Stimulated activated CD4-positive, alpha-beta T cell treated with anti-CD3 and anti-CD28 coated beads, Interleukin-15, amount 100 ng/mL, for 1 hour (primary cell): Measurements from ENCODE around the gene MT2A.
"Not testable (repeated sequence)": the region's sequence is repeated elsewhere in the genome, so short reads cannot be mapped to it uniquely, and the experiment has no call there.

ENCODE experiments used
- DNase-seq, 2 donors: peaks; one replicate each; pipeline ENCODE4 v3.0.0-alpha.2; 2020; ENCODE audit warnings: low read depth in 1 of 2, low spot score in 1 of 2

The MT2A gene

DNA sequence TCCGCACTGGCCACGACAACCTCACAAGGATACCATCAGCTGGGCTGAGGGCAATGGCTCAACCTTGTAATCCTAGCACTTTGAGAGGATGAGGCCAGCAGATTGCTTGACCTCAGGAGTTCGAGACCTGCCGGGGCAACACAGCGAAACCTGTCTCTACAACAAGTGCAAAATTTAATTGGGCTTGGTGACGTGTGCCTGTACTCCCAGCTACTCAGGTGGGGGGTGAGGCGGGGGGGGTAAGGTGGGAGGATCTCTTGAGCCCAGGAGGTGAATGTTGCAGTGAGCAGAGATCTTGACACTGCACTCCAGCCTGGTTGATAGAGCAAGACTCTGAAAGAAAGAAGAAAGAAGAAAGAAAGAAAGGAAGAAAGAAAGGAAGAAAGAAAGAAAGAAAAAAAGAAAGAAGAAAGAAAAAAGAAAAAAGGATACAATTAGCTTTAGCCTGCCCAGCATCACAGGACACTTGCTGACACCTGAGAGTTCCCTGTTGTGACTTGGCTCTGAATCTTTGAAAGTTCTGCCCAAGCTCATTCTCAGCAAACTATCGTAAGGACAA lies 12.0 kb downstream of the MT2A start:
- DNase-seq = no peak

DNA sequence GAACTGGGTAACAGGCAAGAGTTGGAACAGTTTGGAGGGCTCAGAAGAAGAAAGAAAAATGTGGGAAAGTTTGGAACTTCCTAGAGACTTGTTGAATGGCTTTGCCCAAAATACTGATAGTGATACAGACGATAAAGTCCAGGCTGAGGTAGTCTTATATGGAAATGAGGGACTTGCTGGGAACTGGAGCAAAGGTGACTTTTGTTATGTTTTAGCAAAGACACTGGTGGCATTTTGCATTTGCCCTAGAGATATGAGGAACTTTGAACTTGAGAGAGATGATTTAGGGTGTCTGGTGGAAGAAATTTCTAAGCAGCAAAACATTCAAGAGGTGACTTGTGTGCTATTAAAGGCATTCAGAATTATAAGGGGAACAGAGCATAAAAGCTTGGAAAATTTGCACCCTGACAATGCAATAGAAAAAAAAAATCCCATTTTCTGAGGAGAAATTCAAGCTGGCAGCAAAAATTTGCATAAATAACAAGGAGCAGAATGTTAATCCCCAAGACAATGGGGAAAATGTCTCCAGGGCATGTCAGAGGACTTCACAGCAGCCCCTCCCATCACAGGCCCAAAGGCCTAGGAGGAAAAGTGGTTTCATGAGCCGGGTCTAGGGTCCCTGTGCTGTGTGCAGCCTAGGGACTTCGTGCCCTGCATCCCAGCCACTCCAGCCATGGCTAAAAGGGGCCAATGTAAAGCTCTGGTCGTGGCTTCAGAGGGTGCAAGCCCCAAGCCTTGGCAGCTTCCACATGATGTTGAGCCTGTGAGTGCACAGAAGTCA lies 13.5 kb downstream of the MT2A start:
- DNase-seq = not testable (repeated sequence)

DNA sequence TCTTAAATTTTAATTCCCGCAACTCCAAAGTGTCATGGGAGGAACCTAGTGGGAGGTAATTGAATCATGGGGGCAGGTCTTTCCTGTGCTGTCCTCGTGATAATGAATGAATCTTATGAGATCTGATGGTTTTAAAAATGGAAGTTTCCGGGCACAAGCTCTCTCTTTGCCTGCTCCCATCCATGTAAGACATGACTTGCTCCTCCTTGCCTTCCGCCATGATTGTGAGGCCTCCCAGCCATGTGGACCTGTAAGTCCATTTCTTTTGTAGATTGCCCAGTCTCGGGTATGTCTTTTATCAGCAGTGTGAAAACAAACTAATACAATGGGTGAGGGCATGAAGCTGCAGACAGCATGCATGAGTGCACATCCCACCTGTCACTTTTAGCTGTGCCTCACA lies 14.8 kb downstream of the MT2A start:
- DNase-seq = not testable (repeated sequence)

DNA sequence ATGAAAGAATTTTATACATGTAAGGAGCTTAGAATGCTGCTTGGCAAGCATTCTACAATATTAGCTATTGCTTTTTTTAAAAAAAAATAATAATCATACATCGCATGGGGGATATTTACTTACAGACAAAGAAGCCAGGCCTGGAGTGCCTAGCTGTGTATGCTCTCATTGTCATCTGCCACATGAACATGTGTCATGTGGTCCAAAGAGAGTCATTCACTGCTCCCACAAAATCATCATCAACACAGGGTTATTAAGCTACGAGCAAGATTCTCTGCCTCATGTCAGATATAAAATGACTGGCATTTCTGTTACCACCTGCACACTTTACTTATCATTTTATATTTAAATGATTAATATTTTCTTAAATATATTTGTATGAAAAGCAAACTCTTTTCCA lies 15.3 kb downstream of the MT2A start:
- DNase-seq = no peak

DNA sequence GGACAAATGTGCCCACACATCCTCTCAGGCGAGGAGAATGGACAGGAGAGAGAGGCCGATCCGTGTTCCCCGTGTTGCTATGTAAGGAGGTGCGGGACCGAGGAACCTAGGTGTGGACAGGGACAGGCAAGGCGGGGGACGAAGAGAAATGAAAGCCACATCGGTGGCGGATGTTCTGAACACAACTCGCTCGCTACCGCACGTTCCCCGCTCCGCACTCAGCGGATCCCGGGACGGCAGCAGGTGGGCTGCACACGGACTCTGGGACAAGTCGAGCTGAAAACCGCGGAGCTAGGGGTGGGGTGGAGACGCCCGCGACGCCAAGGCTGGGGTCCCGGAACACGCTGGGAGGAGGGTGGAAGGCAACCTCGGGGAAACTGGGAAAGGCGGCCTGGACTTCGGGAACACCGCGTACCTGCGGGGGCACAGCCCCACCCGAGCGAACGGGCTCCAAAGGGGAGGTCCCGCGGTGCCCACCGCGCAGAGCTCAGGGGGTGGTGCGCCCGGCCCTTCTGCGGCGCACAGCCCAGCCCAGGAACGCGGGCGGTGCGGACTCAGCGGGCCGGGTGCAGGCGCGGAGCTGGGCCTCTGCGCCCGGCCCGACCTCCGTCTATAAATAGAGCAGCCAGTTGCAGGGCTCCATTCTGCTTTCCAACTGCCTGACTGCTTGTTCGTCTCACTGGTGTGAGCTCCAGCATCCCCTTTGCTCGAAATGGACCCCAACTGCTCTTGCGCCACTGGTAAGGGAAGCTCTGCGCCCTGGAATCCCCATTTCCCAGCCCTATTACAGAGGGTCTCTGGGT lies 17.0 kb downstream of the MT2A start, which contains the start of gene MT1E:
MT1E (plus strand) TSS at position 642 of the 803 bp plus-strand sequence; CDS start at position 713, 71 bp downstream.
- peak in 1 of 2 donors; percentile 65 for DNase-seq

DNA sequence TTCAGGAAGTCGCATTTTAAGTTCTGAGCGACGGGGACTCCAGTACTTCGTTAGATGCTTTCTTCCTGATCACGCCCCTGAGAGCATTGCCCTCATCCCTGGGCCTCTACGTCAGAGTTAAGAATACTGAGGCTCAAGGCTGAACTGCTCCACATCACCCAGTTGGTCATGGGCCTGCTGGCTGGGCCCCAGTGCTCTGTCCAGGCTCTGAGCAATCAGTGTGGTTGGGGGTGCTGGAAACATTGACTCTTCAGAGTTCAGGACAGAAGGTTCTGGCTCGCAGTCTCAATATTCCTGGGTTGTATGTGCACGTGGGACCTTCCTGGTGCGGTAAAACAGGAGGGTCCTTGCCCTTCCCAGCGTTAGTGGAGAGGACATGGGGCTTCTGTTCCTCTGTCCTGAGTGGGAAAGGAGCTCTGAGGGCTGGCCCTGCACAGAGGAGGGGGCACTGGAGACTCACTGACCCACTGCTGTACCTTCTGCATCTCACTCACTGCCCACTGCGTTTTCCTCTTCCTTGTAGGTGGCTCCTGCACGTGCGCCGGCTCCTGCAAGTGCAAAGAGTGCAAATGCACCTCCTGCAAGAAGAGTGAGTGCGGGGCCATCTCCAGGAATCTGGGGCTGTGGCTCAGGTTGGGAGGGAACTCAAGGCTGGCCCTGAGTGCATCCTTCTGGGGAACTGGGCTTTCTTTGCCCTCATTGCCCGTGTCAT lies 17.7 kb downstream of the MT2A start:
- DNase-seq = no peak

DNA sequence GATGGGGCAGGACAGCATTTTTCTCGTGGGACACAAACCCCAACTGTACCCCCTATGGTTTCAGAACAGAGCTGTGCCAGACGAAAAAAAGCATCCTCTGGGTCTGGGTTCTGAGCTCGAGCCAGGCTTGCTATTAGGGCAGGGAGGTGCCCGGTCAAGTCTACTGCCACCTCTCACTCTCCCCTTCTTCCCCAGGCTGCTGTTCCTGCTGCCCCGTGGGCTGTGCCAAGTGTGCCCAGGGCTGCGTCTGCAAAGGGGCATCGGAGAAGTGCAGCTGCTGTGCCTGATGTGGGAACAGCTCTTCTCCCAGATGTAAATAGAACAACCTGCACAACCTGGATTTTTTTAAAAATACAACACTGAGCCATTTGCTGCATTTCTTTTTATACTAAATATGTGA lies 18.3 kb downstream of the MT2A start:
- DNase-seq = no peak

DNA sequence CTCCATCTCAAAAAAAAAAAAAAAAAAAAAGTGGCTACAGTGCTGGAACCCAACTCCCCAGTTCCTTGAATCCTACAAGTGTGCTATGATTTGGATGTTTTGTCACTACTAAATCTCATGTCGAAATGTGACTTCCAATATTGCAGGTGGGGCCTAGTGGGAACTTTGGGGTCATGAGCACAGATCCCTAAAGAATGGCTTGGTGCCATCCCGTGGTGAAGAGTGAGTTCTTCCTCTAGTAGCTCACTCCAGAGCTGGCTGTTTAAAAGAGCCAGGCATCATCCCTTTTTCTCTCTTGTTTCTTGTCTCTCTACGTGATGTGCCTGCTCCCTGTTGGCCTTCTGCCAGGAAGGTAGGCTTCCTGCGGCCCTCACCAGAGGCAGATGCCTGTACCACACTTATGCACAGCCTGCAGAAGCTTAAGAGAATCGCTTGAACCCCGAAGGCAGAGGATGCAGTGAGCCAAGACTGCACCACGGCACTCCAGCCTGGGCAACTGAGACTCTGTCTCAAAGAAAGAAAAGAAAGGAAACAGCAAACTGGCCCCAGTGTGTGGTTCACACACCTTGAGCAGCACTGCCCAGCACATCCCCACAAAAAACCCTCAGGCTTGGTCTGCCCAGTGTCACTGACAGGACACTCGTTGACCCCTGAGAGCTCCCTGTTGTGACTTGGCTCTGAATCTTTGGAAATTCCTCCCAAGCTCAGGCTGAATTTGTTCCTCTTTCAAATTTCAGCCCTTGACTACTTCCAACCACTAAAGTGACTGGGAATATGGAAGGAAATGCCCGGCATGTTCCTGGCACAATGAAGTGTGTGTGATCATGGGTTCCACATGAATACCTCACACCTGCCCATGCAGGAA lies 20.3 kb downstream of the MT2A start:
- no peak for DNase-seq

DNA sequence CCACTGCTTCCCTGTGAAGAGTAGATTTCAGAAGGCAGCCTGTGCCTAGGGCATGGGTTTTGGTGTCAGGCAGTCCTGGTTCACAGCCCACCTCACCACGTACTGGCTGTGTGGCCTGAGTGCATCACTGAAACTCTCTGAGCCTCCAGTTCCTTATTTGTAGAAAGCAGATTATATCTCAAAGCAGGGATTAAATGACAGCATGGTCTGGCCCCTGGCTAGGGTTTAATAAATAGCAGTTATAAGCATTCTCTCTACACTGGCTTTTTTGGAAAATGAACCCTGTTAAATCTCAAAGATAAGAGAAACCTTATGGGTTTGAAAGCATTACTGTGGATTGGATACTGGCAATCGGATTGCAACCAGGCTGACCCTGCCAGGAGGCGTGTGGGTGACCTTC lies 21.1 kb downstream of the MT2A start:
- no peak for DNase-seq

DNA sequence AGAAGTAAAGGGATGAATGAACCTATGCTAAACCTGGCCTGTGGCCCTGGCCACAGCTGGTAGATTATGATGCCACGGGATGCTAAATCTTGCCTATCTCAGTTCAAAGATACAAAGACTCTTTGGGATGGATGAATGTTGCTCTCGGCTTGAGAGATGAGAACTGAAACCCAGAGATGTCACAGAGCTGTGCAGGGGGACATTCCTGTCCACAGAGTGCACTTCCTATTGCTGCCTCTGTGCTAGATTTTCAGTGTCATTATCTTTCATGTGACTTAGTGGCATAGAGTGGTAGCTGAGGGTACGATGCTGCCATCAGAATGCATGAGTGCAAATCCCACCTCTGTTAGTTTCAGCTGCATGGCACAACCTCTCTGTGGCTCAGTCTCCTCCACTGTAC lies 21.8 kb downstream of the MT2A start:
- DNase-seq = no peak

DNA sequence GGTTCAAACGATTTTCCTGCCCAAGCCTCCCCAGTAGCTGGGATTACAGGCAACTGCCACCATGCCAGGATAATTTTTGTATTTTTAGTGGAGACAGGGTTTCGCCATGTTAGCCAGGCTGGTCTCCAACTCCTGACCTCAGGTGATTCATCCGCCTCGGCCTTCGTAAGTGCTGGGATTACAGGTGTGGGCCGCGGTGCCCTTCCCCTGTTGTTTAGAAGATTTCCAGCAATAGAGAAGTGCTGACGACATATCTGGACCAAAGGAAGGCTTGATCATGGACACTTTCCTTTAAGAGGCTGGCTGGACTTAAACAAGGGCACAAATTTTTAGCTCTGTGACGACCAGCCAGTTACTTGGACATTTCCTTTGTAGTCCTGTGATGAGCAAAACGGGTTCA lies 22.8 kb downstream of the MT2A start:
- no peak for DNase-seq

DNA sequence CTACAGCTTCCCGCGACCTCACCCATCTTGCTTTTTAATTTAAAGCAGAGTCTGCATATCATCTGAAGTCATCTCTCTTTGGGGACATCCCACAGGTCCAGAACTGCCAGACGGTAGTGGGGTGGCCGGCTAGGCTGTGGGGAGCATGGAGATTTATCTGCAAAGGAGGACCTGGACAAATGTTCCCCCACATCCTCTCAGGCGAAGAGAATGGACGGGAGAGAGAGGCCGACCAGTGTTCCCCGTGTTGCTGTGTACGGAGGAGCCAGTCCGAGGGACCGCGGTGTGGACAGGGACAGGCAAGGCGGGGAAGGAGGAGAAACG lies 23.4 kb downstream of the MT2A start:
- no peak for DNase-seq

DNA sequence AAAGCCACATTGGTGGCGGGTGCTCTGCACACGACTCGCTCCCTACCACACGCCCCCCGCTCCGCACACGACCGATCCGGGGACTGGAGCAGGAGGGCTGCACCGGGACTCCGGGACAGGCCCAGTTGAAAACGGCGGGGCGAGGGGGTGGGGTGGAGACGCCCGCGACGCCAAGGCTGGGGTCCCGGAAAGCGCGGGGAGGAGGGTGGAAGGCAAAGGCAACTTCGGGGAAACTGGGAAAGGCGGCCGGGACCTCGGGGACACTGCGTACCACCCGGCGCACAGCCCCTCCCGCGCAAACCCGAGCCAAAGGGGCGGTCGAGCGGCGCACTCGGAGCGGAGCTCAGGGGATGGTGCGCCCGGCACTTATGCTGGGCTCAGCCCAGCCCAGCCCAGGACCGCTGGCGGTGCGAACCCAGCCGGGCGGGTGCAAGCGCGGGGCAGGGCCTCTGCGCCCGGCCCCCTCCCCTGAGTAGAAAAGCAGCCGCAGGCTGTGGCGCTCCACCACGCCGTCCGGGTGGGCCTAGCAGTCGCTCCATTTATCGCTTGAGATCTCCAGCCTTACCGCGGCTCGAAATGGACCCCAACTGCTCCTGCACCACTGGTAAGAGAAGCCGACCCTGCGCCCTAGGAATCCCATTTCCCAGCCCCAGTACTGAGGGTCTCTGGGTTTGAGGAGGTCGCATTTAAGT lies 23.9 kb downstream of the MT2A start, which contains the start of gene MT1M:
MT1M (plus strand) TSS at position 504 of the 692 bp plus-strand sequence; CDS start at position 577, 73 bp downstream.
- DNase-seq = no peak

DNA sequence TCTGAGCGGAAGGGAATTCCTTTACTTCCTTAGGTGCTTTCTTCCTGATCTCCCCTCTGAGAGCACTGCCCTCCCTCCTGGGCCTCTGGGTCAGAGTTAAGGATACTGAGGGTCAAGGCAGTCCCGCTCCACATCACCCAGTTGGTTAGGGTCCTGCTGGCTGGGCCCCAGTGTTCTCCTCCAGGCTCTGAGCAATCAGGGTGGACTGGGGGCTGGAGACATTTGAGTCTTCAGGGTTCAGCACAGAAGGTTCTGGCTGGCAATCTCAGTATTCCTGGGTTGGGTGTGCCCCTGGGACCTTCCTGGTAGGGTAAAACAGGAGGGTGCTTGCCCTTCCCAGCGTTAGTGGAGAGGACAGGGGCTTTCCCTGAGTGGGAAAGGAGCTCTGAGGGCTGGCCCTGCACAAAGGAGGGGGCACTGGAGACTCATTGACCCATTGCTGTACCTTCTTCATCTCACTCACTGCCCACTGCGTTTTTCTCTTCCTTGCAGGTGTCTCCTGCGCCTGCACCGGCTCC lies 24.5 kb downstream of the MT2A start:
- no peak for DNase-seq

DNA sequence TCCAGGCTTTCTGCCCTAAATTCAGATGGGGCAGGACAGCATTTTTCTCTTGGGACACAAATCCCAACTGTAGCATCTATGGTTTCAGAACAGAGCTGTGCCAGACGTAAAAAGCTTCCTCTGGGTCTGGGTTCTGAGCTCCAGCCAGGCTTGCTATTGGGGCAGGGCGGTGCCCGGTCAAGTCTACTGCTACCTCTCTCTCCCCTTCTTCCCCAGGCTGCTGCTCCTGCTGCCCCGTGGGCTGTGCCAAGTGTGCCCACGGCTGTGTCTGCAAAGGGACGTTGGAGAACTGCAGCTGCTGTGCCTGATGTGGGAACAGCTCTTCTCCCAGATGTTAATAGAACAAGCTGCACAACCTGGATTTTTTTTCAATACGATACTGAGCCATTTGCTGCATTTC lies 25.2 kb downstream of the MT2A start:
- DNase-seq = no peak

DNA sequence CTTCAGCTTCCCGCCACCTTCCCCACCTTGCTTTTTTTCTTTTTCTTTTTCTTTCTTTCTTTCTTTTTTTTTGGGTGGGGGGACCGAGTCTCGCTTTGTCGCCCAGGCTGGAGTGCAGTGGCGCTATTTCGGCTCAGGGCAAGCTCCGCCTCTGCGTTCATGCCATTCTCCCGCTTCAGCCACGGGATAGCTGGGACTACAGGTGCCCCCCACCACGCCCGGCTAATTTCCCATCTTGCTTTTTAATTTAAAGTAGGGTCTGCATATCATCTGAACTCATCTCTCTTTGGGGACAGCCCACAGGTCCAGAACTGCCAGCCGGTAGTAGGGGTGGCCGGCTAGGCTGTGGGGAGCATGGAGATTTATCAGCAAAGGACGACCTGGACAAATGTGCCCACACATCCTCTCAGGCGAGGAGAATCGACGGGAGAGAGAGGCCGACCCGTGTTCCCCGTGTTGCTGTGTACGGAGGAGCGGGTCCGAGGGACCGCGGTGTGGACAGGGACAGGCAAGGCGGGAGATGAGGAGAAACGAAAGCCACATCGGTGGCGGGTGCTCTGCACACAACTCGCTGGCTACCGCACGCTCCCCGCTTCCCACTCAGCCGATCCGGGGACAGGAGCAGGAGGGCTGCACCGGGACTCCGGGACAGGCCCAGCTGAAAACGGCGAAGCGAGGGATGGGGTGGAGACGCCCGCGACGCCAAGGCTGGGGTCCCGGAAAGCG lies 26.5 kb downstream of the MT2A start:
- no peak for DNase-seq

DNA sequence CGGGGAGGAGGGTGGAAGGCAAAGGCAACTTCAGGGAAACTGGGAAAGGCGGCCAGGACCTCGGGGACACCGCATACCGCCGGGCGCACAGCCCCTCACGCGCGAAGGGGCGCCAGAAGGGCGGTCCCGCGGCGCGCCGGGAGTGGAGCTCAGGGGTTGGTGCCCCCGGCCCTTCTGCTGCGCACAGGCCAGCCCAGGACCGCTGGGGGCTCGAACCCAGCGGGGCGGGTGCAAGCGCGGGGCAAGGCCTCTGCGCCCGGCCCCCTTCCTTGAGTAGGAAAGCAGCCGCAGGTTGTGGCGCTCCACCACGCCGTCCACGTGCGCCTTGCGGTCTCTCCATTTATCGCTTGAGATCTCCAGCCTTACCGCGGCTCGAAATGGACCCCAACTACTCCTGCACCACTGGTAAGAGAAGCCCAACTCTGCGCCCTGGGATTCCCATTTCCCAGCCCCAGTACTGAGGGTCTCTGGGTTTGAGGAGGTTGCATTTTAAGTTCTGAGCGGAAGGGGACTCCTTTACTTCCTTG lies 27.1 kb downstream of the MT2A start:
- no peak for DNase-seq

DNA sequence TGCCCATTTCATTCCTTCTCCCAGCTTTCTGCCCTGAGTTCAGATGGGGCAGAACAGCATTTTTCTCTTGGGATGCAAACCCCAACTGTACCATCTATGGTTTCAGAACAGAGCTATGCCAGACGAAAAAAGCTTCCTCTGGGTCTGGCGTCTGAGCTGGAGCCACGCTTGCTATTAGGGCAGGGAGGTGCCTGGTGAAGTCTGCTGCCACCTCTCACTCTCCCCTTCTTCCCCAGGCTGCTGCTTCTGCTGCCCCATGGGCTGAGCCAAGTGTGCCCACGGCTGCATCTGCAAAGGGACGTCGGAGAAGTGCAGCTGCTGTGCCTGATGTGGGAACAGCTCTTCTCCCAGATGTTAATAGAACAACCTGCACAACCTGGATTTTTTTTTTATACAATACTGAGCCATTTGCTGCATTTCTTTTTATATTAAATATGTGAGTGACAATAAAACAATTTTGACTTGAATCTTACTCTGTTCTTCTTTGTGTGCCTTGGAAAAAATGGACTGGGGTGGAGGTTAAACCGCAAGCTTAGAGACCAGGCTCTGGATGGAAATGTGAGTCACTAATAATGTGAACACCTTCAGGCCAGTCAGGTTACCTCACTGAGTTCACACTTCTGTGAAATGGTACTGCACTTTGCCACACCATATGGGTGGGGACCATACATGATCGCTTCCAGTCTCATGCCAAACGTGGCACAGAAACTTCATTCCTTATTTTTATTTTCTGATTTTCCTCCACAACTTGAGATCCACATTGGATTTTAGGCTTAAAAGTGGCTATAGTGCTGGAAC lies 28.4 kb downstream of the MT2A start:
- no peak for DNase-seq
